ENCODE results near the gene NPIPA1.
"Not testable (repeated sequence)": the region's sequence is repeated elsewhere in the genome, so short reads cannot be mapped to it uniquely, and the experiment has no call there.

The NPIPA1 gene

GRCh38 chr16:14937143-14937542 is at the start of gene NPIPA1:
Gene NPIPA1 (plus strand): TSS chr16:14937443. CDS start chr16:14937443, 0 bp downstream.
- DNase-seq (ENCODE audit: low read depth): not testable (repeated sequence)

GRCh38 chr16:14892111-14892510 is 45.1 kb upstream of the NPIPA1 start:
- not testable (repeated sequence) for DNase-seq (ENCODE audit: low read depth)

- not testable (repeated sequence) for DNase-seq (ENCODE audit: low read depth)
Observed at GRCh38 chr16:14895382-14895781, 41.9 kb upstream of the NPIPA1 start.

- not testable (repeated sequence) for DNase-seq (ENCODE audit: low read depth)
Observed at GRCh38 chr16:14896023-14896422, 41.2 kb upstream of the NPIPA1 start.

- DNase-seq (ENCODE audit: low read depth): not testable (repeated sequence)
Observed at GRCh38 chr16:14897006-14897664, 40.1 kb upstream of the NPIPA1 start.

GRCh38 chr16:14898162-14898561 is 39.1 kb upstream of the NPIPA1 start:
- DNase-seq (ENCODE audit: low read depth): not testable (repeated sequence)

- DNase-seq (ENCODE audit: low read depth): not testable (repeated sequence)
Observed at GRCh38 chr16:14903191-14903957, 33.9 kb upstream of the NPIPA1 start.

GRCh38 chr16:14909744-14910143 is 27.5 kb upstream of the NPIPA1 start:
- DNase-seq (ENCODE audit: low read depth): not testable (repeated sequence)

GRCh38 chr16:14910833-14911629 is 26.2 kb upstream of the NPIPA1 start:
- not testable (repeated sequence) for DNase-seq (ENCODE audit: low read depth)

GRCh38 chr16:14911954-14912353 is 25.3 kb upstream of the NPIPA1 start:
- not testable (repeated sequence) for DNase-seq (ENCODE audit: low read depth)

- DNase-seq (ENCODE audit: low read depth): not testable (repeated sequence)
Observed at GRCh38 chr16:14912588-14912987, 24.7 kb upstream of the NPIPA1 start.

- not testable (repeated sequence) for DNase-seq (ENCODE audit: low read depth)
Observed at GRCh38 chr16:14918504-14918903, 18.7 kb upstream of the NPIPA1 start.

- DNase-seq (ENCODE audit: low read depth): not testable (repeated sequence)
Observed at GRCh38 chr16:14919837-14920600, 17.2 kb upstream of the NPIPA1 start.

GRCh38 chr16:14922285-14922684 is 15.0 kb upstream of the NPIPA1 start:
- DNase-seq (ENCODE audit: low read depth): not testable (repeated sequence)

GRCh38 chr16:14922968-14923367 is 14.3 kb upstream of the NPIPA1 start:
- DNase-seq (ENCODE audit: low read depth): not testable (repeated sequence)

- not testable (repeated sequence) for DNase-seq (ENCODE audit: low read depth)
Observed at GRCh38 chr16:14923394-14924088, 13.7 kb upstream of the NPIPA1 start.

- not testable (repeated sequence) for DNase-seq (ENCODE audit: low read depth)
Observed at GRCh38 chr16:14924359-14924758, 12.9 kb upstream of the NPIPA1 start.

GRCh38 chr16:14924982-14925381 is 12.3 kb upstream of the NPIPA1 start:
- not testable (repeated sequence) for DNase-seq (ENCODE audit: low read depth)

GRCh38 chr16:14928064-14928714 is 9.1 kb upstream of the NPIPA1 start:
- not testable (repeated sequence) for DNase-seq (ENCODE audit: low read depth)

GRCh38 chr16:14929176-14929575 is 8.1 kb upstream of the NPIPA1 start:
- not testable (repeated sequence) for DNase-seq (ENCODE audit: low read depth)
